HCT116 (cell line): ENCODE data around the gene HECW1. TPM values are rescaled to one million over a fixed set of nuclear protein-coding genes. Genes with fewer than 3 reads are reported as not detected.

Experiments
- ATAC-seq: fragments of 200-7000 bp; cut with Tn5 transposase; 2 replicates; pipeline ENCODE4 v1.9.1; 2020; ENCODE audit warnings: mild to moderate bottlenecking, moderate library complexity
- BruUV-seq: library from RNA; stranded (reverse); fragments of 400-500 nt; replicated peaks from 2 replicates; lab custom pipeline; 2021; lab: Mats Ljungman, UMichigan
- CTCF ChIA-PET: fragments of 300-600 bp; sonication (Branson Sonifier 250); formaldehyde crosslinking; loops from one replicate; lab custom pipeline; 2021; ENCODE audit warnings: antibody characterized with exemption; lab: Charles Lee
- POLR2A ChIA-PET: fragments of 300-600, 350-600 bp; sonication (Branson Sonifier 250); formaldehyde crosslinking; loops from one replicate; lab custom pipeline; 2021; ENCODE audit warnings: antibody characterized with exemption; lab: Charles Lee
- RAD21 ChIA-PET, 2 experiments: fragments of 300-600 bp; sonication (Branson Sonifier 250); formaldehyde crosslinking; loops; one replicate each; lab custom pipeline; 2023; ENCODE audit warnings: low total read pairs in 2 of 2; ENCODE audit not compliant: uncharacterized antibody in 2 of 2, unreplicated experiment in 2 of 2, low non-redundant PET in 1 of 2; lab: Charles Lee
- DNase-seq: peaks from one replicate; pipeline ENCODE4 v3.0.0-alpha.2; 2010; ENCODE audit warnings: low read depth, low spot score
- H2AFZ ChIP-seq: fragments of 200-600 bp; shearing (Covaris generic), sonication (generic); 2 replicates; pipeline ENCODE4 v1.6.1; 2017; ENCODE audit warnings: low read depth, mixed run types, mixed read lengths, antibody characterized with exemption, low read length; ENCODE audit not compliant: poor library complexity, severe bottlenecking
- H3K27ac ChIP-seq: 2 replicates; pipeline ENCODE4 v1.5.1; 2012; ENCODE audit warnings: low read depth, low read length
- H3K27me3 ChIP-seq: fragments of 200-600 bp; sonication (generic); 2 replicates; pipeline ENCODE4 v1.6.1; 2016; ENCODE audit warnings: mixed run types, low read length, mixed read lengths; ENCODE audit not compliant: insufficient read depth
- H3K36me3 ChIP-seq, 2 experiments: fragments of 200-500 bp in 1 of 2; fragments of 200-600 bp in 1 of 2; sonication (Bioruptor generic) in 1 of 2; sonication (generic) in 1 of 2; 2 replicates each; pipeline versions ENCODE4 v1.5.1 to v1.6.1; 2014 to 2016; ENCODE audit warnings: low read length in 2 of 2, inconsistent platforms in 1 of 2, mixed read lengths in 1 of 2, mixed run types in 1 of 2; ENCODE audit not compliant: insufficient read depth in 2 of 2, control insufficient read depth in 1 of 2
- H3K4me1 ChIP-seq, 2 experiments: fragments of 200-600 bp in 1 of 2; sonication (generic) in 1 of 2; 2 replicates each; pipeline versions ENCODE4 v1.5.1 to v1.6.1; 2012 to 2017; ENCODE audit warnings: low read length in 2 of 2, inconsistent platforms in 1 of 2, mild to moderate bottlenecking in 1 of 2, mixed read lengths in 1 of 2, mixed run types in 1 of 2, moderate library complexity in 1 of 2; ENCODE audit not compliant: insufficient read depth in 2 of 2, control insufficient read depth in 1 of 2
- H3K4me2 ChIP-seq: fragments of 200-600 bp; sonication (generic); 2 replicates; pipeline ENCODE4 v1.6.1; 2017; ENCODE audit warnings: mixed run types, low read length, mixed read lengths
- H3K4me3 ChIP-seq, 2 experiments: fragments of 200-600 bp in 1 of 2; sonication (generic) in 1 of 2; replicated peaks in 1 of 2; 2 replicates each; pipeline ENCODE4 v1.5.1; 2011 to 2016; ENCODE audit warnings: low read length in 2 of 2, control low read depth in 1 of 2, low read depth in 1 of 2, mild to moderate bottlenecking in 1 of 2, mixed read lengths in 1 of 2, mixed run types in 1 of 2
- H3K79me2 ChIP-seq: fragments of 200-600 bp; sonication (generic); 2 replicates; pipeline ENCODE4 v1.6.1; 2017; ENCODE audit warnings: mild to moderate bottlenecking, mixed run types, low read length, moderate library complexity, mixed read lengths; ENCODE audit not compliant: insufficient read depth
- H3K9ac ChIP-seq: fragments of 200-600 bp; sonication (generic); 2 replicates; pipeline ENCODE4 v1.6.1; 2016; ENCODE audit warnings: low read length, mixed read lengths
- H3K9me2 ChIP-seq: fragments of 200-600 bp; sonication (generic), shearing (Covaris generic); 2 replicates; pipeline ENCODE4 v1.6.1; 2017; ENCODE audit warnings: mixed run types, mild to moderate bottlenecking, moderate library complexity; ENCODE audit not compliant: insufficient read depth
- H3K9me3 ChIP-seq, 2 experiments: fragments of 200-500 bp in 1 of 2; fragments of 200-600 bp in 1 of 2; sonication (Bioruptor generic) in 1 of 2; sonication (generic) in 1 of 2; 2 replicates each; pipeline ENCODE4 v1.6.1; 2014 to 2017; ENCODE audit warnings: low read length in 2 of 2, mixed read lengths in 2 of 2, inconsistent platforms in 1 of 2, low read depth in 1 of 2, mild to moderate bottlenecking in 1 of 2, mixed run types in 1 of 2, moderate library complexity in 1 of 2; ENCODE audit not compliant: control insufficient read depth in 1 of 2, insufficient read depth in 1 of 2
- H4K20me1 ChIP-seq: fragments of 200-600 bp; sonication (generic), shearing (Covaris generic); 2 replicates; pipeline ENCODE4 v1.6.1; 2017; ENCODE audit warnings: mixed run types, mild to moderate bottlenecking, moderate library complexity; ENCODE audit not compliant: insufficient read depth
- ELF1 ChIP-seq: IDR thresholded peaks from 2 replicates; pipeline ENCODE4 v1.6.1; 2012; ENCODE audit warnings: low read depth, borderline replicate concordance
- EZH2 ChIP-seq: fragments of 200-600 bp; sonication (generic); IDR thresholded peaks from 2 replicates; pipeline ENCODE4 v1.6.1; 2017; ENCODE audit warnings: antibody characterized with exemption, mixed run types
- FOSL1 ChIP-seq: IDR thresholded peaks from 2 replicates; pipeline ENCODE4 v1.6.1; 2012; ENCODE audit warnings: low read depth
- POLR2AphosphoS5 ChIP-seq: IDR thresholded peaks from 2 replicates; pipeline ENCODE4 v1.6.1; 2011; ENCODE audit warnings: mild to moderate bottlenecking, low read depth, low read length, moderate library complexity
- SRF ChIP-seq: IDR thresholded peaks from 2 replicates; pipeline ENCODE4 v1.6.1; 2012; ENCODE audit warnings: low read depth
- TCF7L2 ChIP-seq: IDR thresholded peaks from 2 replicates; pipeline ENCODE4 v1.7.0; 2011; ENCODE audit warnings: borderline replicate concordance, inconsistent platforms; ENCODE audit not compliant: insufficient read depth, insufficient read length; ENCODE audit errors: extremely low read depth
- YY1 ChIP-seq: IDR thresholded peaks from 2 replicates; pipeline ENCODE4 v1.6.1; 2011; ENCODE audit warnings: low read length, low read depth, moderate library complexity, mild to moderate bottlenecking; ENCODE audit not compliant: insufficient replicate concordance; ENCODE audit errors: extremely low read depth
- ZFX ChIP-seq: fragments of 450-650 bp; IDR thresholded peaks from 2 replicates; pipeline ENCODE4 v1.6.1; 2017
- ZNF274 ChIP-seq: fragments of 200-500 bp; sonication (Bioruptor generic); IDR thresholded peaks from 2 replicates; pipeline ENCODE4 v1.6.1; 2014; ENCODE audit warnings: mild to moderate bottlenecking, low read depth, low read length, inconsistent platforms
- intact Hi-C: fragments of 100-400 bp; cut with micrococcal nuclease; formaldehyde crosslinking; loops from 2 replicates; pipeline ENCODE4 v1.10.0; 2022
- total RNA-seq: library from RNA; stranded (reverse); gene quantifications from one replicate; pipeline ENCODE4 v1.2.1, GENCODE V29; 2021; ENCODE audit not compliant: unreplicated experiment
- TF ChIP-seq, protein P1 (sequence below): IDR thresholded peaks from 2 replicates; pipeline ENCODE4 v1.6.1; 2012; ENCODE audit warnings: low read depth
- TF ChIP-seq, protein P2 (sequence below), 3 experiments: fragments of 200-600 bp in 1 of 3; sonication (generic) in 1 of 3; IDR thresholded peaks in 2 of 3; conservative IDR thresholded peaks in 1 of 3; 2 replicates each; pipeline ENCODE4 v1.5.1; 2012 to 2017; ENCODE audit warnings: low read depth in 2 of 3, low read length in 2 of 3, antibody characterized with exemption in 1 of 3, borderline replicate concordance in 1 of 3, control low read depth in 1 of 3, mild to moderate bottlenecking in 1 of 3, mixed read lengths in 1 of 3, mixed run types in 1 of 3, moderate library complexity in 1 of 3; ENCODE audit not compliant: insufficient read depth in 1 of 3
- TF ChIP-seq, protein P3 (sequence below): IDR thresholded peaks from 2 replicates; pipeline ENCODE4 v1.6.1; 2011; ENCODE audit warnings: mild to moderate bottlenecking, low read length, moderate library complexity; ENCODE audit not compliant: insufficient replicate concordance; ENCODE audit errors: extremely low read depth
- TF ChIP-seq, protein P4 (sequence below): IDR thresholded peaks from 2 replicates; pipeline ENCODE4 v1.6.1; 2012

Gene HECW1
- total RNA-seq, 1 experiment from 2014 or later, result 5.6 TPM

DNA sequence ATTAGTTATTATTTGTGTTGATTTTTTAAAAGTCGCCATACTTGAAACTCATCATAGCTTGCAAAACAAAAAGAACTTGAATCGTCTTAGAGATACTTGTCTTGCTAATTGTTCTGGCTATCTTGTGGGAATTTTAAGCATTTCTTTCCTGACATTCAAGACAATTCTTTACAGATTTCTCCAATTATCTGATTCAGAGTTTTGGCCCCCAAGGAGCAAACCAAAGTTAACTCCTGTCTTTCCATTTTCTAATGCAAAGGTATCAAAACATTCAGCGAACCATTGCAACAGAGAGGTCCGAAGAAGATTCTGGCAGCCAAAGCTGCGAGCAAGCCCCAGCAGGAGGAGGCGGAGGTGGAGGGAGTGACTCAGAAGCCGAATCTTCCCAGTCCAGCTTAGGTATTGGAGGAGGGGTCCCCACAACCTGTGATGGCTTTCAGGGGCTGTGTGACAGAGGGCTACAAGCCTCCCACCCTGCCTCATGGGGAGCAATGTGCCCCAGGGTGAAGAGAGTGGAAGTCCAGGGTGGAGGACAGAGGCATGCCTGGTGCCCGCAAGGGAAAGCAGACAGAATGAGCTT is 351.0 kb downstream of the HECW1 start:
- no peaks in the 10 kb centered on the region for H4K20me1 ChIP-seq
- no peak overlapping the region for H3K4me2 ChIP-seq
- H3K4me1 ChIP-seq, result no peaks in the 10 kb centered on the region
- POLR2A ChIA-PET, result no interaction called here
- no peaks in the 10 kb centered on the region for H3K36me3 ChIP-seq
- BruUV-seq, result no TSS peak
- no peak overlapping the region for H3K27ac ChIP-seq
- H2AFZ ChIP-seq, result no peak overlapping the region
- H3K27me3 ChIP-seq, result no peaks in the 10 kb centered on the region
- DNase-seq, result no peak
- H3K79me2 ChIP-seq, result no peaks in the 10 kb centered on the region
- ATAC-seq, result no peak
- H3K9me2 ChIP-seq, result no peaks in the 10 kb centered on the region
- no peak for TF ChIP-seq FOSL1
- no peak for TF ChIP-seq ZNF274
- TF ChIP-seq, protein P1, sequence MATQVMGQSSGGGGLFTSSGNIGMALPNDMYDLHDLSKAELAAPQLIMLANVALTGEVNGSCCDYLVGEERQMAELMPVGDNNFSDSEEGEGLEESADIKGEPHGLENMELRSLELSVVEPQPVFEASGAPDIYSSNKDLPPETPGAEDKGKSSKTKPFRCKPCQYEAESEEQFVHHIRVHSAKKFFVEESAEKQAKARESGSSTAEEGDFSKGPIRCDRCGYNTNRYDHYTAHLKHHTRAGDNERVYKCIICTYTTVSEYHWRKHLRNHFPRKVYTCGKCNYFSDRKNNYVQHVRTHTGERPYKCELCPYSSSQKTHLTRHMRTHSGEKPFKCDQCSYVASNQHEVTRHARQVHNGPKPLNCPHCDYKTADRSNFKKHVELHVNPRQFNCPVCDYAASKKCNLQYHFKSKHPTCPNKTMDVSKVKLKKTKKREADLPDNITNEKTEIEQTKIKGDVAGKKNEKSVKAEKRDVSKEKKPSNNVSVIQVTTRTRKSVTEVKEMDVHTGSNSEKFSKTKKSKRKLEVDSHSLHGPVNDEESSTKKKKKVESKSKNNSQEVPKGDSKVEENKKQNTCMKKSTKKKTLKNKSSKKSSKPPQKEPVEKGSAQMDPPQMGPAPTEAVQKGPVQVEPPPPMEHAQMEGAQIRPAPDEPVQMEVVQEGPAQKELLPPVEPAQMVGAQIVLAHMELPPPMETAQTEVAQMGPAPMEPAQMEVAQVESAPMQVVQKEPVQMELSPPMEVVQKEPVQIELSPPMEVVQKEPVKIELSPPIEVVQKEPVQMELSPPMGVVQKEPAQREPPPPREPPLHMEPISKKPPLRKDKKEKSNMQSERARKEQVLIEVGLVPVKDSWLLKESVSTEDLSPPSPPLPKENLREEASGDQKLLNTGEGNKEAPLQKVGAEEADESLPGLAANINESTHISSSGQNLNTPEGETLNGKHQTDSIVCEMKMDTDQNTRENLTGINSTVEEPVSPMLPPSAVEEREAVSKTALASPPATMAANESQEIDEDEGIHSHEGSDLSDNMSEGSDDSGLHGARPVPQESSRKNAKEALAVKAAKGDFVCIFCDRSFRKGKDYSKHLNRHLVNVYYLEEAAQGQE, result no peak
- TF ChIP-seq, protein P2, sequence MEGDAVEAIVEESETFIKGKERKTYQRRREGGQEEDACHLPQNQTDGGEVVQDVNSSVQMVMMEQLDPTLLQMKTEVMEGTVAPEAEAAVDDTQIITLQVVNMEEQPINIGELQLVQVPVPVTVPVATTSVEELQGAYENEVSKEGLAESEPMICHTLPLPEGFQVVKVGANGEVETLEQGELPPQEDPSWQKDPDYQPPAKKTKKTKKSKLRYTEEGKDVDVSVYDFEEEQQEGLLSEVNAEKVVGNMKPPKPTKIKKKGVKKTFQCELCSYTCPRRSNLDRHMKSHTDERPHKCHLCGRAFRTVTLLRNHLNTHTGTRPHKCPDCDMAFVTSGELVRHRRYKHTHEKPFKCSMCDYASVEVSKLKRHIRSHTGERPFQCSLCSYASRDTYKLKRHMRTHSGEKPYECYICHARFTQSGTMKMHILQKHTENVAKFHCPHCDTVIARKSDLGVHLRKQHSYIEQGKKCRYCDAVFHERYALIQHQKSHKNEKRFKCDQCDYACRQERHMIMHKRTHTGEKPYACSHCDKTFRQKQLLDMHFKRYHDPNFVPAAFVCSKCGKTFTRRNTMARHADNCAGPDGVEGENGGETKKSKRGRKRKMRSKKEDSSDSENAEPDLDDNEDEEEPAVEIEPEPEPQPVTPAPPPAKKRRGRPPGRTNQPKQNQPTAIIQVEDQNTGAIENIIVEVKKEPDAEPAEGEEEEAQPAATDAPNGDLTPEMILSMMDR (IDR thresholded peaks at IDR 0.05 in 2 of 3, conservative IDR thresholded peaks at IDR 0.05 in 1 of 3; ENCODE audit: borderline replicate concordance in 1 of 3, insufficient read depth in 1 of 3, low read depth in 2 of 3, low read length in 2 of 3), result no peak
- no peak for TF ChIP-seq TCF7L2
- TF ChIP-seq EZH2, result no peak
- TF ChIP-seq, protein P3, sequence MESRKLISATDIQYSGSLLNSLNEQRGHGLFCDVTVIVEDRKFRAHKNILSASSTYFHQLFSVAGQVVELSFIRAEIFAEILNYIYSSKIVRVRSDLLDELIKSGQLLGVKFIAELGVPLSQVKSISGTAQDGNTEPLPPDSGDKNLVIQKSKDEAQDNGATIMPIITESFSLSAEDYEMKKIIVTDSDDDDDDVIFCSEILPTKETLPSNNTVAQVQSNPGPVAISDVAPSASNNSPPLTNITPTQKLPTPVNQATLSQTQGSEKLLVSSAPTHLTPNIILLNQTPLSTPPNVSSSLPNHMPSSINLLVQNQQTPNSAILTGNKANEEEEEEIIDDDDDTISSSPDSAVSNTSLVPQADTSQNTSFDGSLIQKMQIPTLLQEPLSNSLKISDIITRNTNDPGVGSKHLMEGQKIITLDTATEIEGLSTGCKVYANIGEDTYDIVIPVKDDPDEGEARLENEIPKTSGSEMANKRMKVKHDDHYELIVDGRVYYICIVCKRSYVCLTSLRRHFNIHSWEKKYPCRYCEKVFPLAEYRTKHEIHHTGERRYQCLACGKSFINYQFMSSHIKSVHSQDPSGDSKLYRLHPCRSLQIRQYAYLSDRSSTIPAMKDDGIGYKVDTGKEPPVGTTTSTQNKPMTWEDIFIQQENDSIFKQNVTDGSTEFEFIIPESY, result no peak
- TF ChIP-seq YY1, result no peak
- TF ChIP-seq, protein P4, sequence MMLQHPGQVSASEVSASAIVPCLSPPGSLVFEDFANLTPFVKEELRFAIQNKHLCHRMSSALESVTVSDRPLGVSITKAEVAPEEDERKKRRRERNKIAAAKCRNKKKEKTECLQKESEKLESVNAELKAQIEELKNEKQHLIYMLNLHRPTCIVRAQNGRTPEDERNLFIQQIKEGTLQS, result no peak
- TF ChIP-seq ZFX, result no peak
- no peak for TF ChIP-seq ELF1
- TF ChIP-seq SRF, result no peak
- no peak for TF ChIP-seq POLR2AphosphoS5
- no peaks in the 10 kb centered on the region for H3K9me3 ChIP-seq
- no peak overlapping the region for H3K9ac ChIP-seq
- intact Hi-C loops, result no loop called here
- RAD21 ChIA-PET, result no interaction called here
- CTCF ChIA-PET, result no interaction called here
- no peak overlapping the region for H3K4me3 ChIP-seq
